ENCODE data around the gene CLN6.

CLN6 gene

GRCh38 chr15:68207176-68207935 is 22.2 kb downstream of the CLN6 start:
- Histone ChIP-seq H3K27me3 (ENCODE audit: control insufficient read depth, insufficient read depth, low read length) (no peaks in the 10 kb centered on the region), H3K4me3 (ENCODE audit: low read depth, low read length) (no peak overlapping the region), H3K79me2 (no peaks in the 10 kb centered on the region), H2AFZ (no peak overlapping the region), H3K4me2 (ENCODE audit: low read length) (no peak overlapping the region), H3K27ac (no peak overlapping the region), H3K4me1 (peaks cover 2% of the 10 kb centered on the region), H3K9me3 (ENCODE audit: control insufficient read depth, low read length) (no peaks in the 10 kb centered on the region), H3K9ac (no peak overlapping the region), H3K36me3 (ENCODE audit: control insufficient read depth, insufficient read depth, low read length) (no peaks in the 10 kb centered on the region)
- TF ChIP-seq CTCF (IDR thresholded peaks at IDR 0.05) = no peak

DNA sequence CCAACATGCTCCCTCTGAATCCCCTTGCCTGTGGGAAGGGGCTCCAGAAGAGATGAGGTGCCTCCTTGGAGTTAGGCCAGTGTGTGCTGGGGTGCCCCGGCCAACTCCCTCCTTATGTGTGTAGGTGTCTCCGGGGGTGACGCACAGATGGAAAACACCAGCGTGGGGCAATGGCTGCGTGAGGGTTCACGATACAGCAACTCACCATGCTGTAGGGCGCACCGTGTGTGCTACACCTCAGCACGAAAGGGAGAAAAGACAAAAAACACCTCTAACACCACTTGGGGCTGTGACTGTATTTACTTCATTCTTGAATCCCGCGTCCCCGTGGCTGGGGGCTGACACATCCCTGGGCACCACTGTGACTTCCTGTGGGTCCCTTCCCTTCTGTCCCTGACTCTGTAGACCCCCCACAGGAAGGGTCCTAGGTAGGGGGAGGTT is 22.8 kb downstream of the CLN6 start:
- Histone ChIP-seq H3K79me2 (no peaks in the 10 kb centered on the region), H3K27ac (no peak overlapping the region), H3K4me3 (ENCODE audit: low read depth, low read length) (no peak overlapping the region), H3K4me1 (peaks cover 2% of the 10 kb centered on the region), H3K4me2 (ENCODE audit: low read length) (no peak overlapping the region), H3K27me3 (ENCODE audit: control insufficient read depth, insufficient read depth, low read length) (no peaks in the 10 kb centered on the region), H3K36me3 (ENCODE audit: control insufficient read depth, insufficient read depth, low read length) (no peaks in the 10 kb centered on the region), H3K9ac (no peak overlapping the region), H2AFZ (no peak overlapping the region), H3K9me3 (ENCODE audit: control insufficient read depth, low read length) (no peaks in the 10 kb centered on the region)
- no peak for TF ChIP-seq CTCF (IDR thresholded peaks at IDR 0.05)

- no peak for TF ChIP-seq CTCF (IDR thresholded peaks at IDR 0.05)
These were observed 23.5 kb downstream of the CLN6 start for GRCh38 chr15:68205954-68206539.

DNA sequence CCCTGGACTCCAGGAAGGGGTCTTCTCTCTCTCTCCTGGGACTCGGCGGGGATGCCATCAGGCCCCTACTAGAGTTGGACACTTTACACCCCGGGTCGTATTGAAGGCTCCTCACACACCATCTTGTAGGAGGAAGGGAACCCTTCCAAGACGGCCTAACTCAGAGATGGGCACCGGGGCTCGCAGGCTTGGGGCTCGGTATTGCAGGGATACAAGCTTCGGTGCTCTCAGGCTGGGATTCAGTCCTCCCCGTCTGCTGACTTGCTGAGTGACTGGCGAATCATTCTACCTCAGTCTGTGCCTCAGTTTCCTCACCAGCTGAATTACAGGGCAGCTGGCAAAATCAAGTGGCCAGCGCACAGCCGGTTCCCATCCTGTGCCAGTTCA is 24.0 kb downstream of the CLN6 start:
- H3K4me2 ChIP-seq (ENCODE audit: low read length) = no peak overlapping the region
- H3K27me3 ChIP-seq (ENCODE audit: control insufficient read depth, insufficient read depth, low read length) = no peaks in the 10 kb centered on the region
- peaks cover 2% of the 10 kb centered on the region for H3K4me1 ChIP-seq
- no peaks in the 10 kb centered on the region for H3K79me2 ChIP-seq
- no peaks in the 10 kb centered on the region for H3K9me3 ChIP-seq (ENCODE audit: control insufficient read depth, low read length)
- no peak overlapping the region for H3K27ac ChIP-seq
- no peak for TF ChIP-seq CTCF (IDR thresholded peaks at IDR 0.05)
- no peak overlapping the region for H2AFZ ChIP-seq
- no peaks in the 10 kb centered on the region for H3K36me3 ChIP-seq (ENCODE audit: control insufficient read depth, insufficient read depth, low read length)
- no peak overlapping the region for H3K4me3 ChIP-seq (ENCODE audit: low read depth, low read length)
- no peak overlapping the region for H3K9ac ChIP-seq

More at GRCh38 chr15:68205954-68206539, 23.5 kb downstream of the CLN6 start:
- Histone ChIP-seq H3K9ac (no peak overlapping the region), H3K79me2 (no peaks in the 10 kb centered on the region), H3K4me3 (ENCODE audit: low read depth, low read length) (no peak overlapping the region), H3K4me2 (ENCODE audit: low read length) (no peak overlapping the region), H3K36me3 (ENCODE audit: control insufficient read depth, insufficient read depth, low read length) (no peaks in the 10 kb centered on the region), H2AFZ (no peak overlapping the region), H3K27me3 (ENCODE audit: control insufficient read depth, insufficient read depth, low read length) (no peaks in the 10 kb centered on the region), H3K9me3 (ENCODE audit: control insufficient read depth, low read length) (no peaks in the 10 kb centered on the region), H3K27ac (no peak overlapping the region), H3K4me1 (peaks cover 2% of the 10 kb centered on the region)

All from parathyroid adenoma (tissue), 2 donors.